SHP77 (cell line): Measurements from ENCODE around the gene FGF14.

ENCODE experiments used
- DNase-seq, 2 experiments: peaks; one replicate each; lab custom pipeline; 2025; lab: John Stamatoyannopoulos, UW

FGF14 gene

GRCh38 chr13:101727118-101727517, 674.7 kb downstream of the FGF14 start:
- no peak for DNase-seq

GRCh38 chr13:101726681-101727080, 675.2 kb downstream of the FGF14 start:
- DNase-seq, result no peak

DNA sequence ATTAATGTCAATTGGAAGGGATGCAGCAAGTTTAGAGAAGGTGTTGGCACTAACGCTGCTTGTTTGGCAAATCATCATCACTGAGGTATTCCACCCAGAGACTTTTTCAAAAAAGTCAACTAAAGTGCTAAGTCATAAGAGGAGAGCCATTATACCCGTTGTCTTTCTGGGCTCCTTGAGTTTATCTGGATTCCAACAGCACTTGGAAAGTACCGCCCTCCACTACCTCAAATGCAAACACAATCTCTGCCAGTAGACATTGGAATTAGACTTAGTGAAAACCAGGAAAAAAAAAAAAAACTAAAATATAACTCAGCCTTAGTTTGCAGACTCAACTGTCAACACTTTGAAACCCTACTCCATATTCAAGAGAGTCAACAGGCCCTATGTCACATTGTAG, 683.4 kb downstream of the FGF14 start:
- DNase-seq, result no peak

DNA sequence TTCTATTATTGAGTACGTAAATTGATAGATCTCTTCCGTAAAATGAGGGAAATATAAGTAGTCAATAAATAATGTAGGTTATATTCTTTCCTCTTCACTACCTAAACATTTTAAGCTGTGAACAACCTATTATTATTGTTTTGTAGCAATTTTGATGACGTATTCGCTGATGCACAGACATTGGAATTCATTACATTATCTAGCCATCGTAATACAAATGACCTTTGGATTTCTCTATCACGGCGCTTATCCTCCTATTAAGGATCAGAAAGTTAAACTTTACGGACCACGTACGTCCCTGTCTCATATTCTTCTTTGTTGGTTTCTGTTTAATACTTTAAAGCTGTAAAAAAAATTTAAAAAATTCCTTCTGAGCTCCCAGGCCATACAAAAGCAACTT, 684.5 kb downstream of the FGF14 start:
- no peak for DNase-seq

- DNase-seq, result peak in 1 of 2 experiments; percentile 26
These were observed 687.7 kb downstream of the FGF14 start for GRCh38 chr13:101714195-101714594.

DNA sequence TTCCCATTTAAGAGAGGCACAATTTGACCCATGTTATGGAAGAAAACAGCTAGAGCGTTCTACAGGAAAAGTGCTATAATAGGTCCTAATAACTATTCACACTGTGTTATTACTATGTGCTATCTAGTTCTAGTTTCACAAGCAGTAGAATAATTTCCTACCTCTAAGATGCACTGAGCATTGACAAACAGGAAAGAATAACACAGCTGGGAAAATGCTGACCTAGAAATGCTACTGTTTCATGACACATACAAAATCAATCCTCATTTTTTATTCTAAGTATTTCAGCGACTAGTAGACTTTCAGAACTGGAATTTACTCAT, 689.9 kb downstream of the FGF14 start:
- no peak for DNase-seq

GRCh38 chr13:101711307-101712025, 690.4 kb downstream of the FGF14 start:
- no peak for DNase-seq

DNA sequence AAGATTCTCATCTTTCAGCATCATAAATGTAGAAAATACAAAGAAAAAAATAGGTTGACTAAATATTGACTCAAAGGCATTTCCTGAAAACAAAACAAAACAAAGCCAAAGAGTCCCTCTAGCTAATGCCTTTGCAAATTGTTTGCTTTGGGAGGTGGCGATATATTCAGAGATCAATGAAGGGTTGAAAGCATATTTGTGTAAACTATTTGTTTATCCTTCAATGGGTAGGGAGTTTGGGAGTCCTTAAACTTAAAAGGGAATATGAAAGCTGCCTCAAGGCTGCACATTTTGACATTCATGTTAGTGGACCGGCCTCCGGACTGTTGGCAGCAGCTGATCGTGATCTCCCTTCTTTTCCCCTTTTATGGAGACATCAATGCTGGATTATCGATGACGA, 691.9 kb downstream of the FGF14 start:
- no peak for DNase-seq

GRCh38 chr13:101708115-101708514, 693.7 kb downstream of the FGF14 start:
- no peak for DNase-seq

GRCh38 chr13:101707659-101708058, 694.2 kb downstream of the FGF14 start:
- no peak for DNase-seq

- peak in 1 of 2 experiments; percentile 22 for DNase-seq
These were observed 695.2 kb downstream of the FGF14 start for GRCh38 chr13:101706651-101707050.

GRCh38 chr13:101703838-101704237, 698.0 kb downstream of the FGF14 start:
- DNase-seq, result no peak

- no peak for DNase-seq
These were observed 698.8 kb downstream of the FGF14 start for GRCh38 chr13:101703081-101703480.

DNA sequence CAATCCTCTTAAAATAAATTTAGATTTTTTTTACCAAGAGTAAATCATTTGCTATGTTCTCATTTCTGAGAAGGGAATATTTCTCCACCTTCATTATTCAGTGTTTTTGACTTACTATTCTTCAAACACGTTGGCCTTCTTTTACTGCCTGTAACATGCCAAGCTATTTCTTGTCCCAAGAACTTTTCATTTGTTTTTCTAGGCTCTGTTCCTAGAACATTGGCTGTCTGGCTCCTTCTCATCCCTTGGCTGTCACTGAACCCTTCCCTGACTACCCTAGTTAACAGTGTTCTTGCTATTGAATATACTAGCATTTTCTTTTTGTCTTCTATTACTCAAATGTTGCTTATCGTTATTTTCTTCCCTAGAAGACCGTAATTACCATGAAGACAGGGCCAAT, 701.2 kb downstream of the FGF14 start:
- no peak for DNase-seq

- no peak for DNase-seq
These were observed 703.4 kb downstream of the FGF14 start for GRCh38 chr13:101698400-101698799.

DNA sequence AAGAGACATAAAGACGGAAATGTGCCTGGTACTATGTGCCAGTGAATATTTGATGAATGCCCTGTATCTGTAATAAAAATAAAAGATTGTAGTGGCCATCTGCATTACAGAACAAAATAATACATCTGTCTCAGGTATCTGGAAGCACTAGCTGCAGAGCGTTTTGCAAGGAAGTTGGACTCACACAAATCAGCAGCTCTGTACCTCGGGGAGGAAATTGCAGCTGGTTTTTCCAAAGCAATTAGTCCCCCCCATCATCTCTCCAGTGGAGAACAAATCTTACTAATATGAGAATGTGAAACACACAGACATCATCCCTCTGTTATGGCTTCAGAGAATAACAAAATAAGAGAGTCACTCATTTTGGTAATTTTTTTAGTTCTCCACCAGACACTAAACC, 704.1 kb downstream of the FGF14 start:
- DNase-seq, result no peak

- no peak for DNase-seq
These were observed 705.9 kb downstream of the FGF14 start for GRCh38 chr13:101695870-101696516.

DNA sequence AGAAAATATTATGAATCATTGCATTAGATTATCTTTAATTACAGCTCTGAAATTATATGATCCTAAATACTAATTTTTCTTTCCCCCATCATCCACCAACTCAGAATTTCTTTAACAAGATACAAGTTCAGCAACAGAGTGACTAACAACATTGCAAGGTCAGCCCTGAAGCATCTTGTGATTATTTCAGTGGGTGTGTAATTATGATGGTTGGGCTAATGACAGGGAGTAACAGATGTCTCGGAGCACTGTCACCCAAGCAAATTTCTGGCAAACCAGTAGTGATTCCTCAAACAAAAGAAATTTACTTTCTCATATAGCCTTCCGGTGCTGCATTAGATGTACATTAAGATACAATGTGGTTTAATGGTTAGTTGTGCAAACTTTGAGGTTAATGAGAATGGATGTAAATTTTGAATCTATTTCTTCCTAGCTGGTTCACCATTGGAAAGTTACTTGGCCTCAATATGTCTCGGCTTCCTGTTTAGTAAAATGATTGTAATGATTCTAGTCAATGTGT, 710.4 kb downstream of the FGF14 start:
- DNase-seq, result no peak

DNA sequence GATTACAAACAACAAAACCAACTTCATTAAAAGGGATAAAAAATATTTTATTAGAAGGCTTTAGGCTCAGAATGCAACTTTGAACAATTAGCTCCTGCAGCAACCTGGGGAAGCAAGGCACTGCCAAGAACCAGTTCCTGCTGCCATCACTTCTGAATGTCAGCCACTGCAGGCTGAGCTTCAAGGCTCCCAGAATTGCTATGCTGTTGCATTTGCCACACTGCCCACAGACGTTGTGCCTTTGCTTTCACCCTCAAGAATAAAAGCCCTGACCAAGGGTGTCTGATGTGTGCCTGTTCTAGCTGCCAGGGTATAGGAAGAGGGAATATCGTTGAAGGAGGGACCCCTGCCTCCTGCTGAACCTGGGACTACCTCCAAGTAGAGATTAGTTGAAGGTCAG, 711.0 kb downstream of the FGF14 start:
- no peak for DNase-seq

- no peak for DNase-seq
These were observed 715.8 kb downstream of the FGF14 start for GRCh38 chr13:101686003-101686402.

DNA sequence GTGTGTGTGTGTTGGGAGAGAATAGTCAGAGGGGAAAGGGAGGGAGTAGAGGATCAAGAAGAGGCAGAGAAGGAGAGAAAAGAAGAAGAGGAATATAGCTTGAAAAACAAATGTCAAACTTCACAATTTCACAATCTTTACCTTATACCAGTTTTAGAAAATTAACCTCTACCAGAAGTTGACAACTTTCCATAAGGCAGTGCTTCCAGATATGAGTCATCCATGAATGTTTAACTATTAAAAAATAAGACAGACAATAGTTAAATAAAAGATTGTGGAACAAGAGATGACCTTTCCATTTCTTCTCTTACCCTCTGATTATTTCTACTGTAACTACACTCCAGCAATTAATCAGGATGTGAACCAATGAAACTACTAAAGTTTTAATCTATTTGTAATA, 720.0 kb downstream of the FGF14 start:
- DNase-seq, result no peak

DNA sequence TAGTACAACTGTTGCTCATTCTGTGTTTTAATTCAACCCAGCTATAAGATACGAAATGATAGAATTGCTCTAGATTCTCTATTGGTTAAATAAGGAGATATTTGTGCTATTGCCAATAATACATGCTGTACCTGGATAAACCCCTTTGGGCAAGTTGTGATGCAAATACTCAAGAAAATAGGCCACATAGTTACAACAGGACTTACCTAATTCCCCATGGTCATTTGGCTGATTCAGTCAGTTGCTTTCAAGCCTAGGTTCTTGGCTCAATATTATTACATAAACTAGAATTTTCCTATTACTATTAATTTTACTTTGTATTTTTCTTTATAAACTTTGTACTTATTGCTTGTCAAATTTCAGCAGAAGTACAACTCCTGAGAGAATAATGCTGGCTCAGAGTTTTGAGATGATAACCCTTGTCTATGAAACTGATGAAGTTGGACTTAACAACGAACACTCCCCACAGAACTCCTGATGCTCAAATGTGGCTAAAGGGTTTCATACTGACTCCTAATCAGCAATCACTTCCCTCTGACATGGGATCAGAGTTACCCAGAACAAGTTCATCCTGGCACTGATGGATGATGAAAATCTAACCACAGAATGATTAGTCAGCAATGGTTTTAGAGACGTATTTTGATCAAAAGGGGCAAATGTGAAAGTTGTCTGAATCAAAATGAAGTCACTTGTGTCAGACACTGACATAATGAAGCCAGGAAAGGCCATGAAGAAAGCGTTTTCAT, 728.3 kb downstream of the FGF14 start:
- DNase-seq, result no peak

GRCh38 chr13:101661839-101662238, 740.0 kb downstream of the FGF14 start:
- DNase-seq, result no peak
